SW480 (cell line): Measurements from ENCODE around the gene HYDIN.
"Not testable (repeated sequence)": the region's sequence is repeated elsewhere in the genome, so short reads cannot be mapped to it uniquely, and the experiment has no call there.

Experiments used
- DNase-seq: peaks from one replicate; pipeline ENCODE4 v3.0.0-alpha.2; 2016; ENCODE audit warnings: low spot score

Gene HYDIN

DNA sequence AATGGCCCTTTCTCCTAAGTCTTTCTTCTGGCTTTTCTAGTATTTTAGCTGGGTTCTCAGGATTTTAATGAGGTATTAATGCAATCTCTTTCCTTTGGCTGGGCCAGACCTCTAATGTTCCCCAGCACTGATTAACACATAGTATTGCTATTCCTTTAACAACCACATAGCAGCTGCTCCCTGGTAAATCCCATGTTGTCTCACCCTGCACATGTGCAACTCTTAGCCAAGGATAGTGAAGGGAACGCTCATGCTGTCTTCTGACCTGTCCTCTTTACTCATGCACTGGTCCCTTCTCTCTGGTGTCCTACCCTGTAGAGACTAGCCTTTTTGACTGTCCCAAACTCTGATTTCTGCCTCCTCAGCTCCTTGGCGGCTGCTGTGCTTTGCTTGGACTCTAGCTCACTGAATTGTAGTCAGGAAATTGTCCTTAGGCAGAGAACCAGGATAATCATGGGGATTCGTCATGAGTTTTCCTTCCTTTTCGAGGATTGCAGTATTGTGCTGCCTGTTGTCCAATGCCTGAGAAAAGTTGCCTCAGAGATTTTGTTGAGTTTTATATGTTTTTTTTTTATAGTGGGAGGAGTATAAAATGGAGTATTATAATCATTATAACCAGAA lies 406.9 kb downstream of the HYDIN start:
- not testable (repeated sequence) for DNase-seq

GRCh38 chr16:70822734-70823133 lies 407.8 kb downstream of the HYDIN start:
- not testable (repeated sequence) for DNase-seq

- not testable (repeated sequence) for DNase-seq
Observed at GRCh38 chr16:70818088-70818487, 412.4 kb downstream of the HYDIN start.

DNA sequence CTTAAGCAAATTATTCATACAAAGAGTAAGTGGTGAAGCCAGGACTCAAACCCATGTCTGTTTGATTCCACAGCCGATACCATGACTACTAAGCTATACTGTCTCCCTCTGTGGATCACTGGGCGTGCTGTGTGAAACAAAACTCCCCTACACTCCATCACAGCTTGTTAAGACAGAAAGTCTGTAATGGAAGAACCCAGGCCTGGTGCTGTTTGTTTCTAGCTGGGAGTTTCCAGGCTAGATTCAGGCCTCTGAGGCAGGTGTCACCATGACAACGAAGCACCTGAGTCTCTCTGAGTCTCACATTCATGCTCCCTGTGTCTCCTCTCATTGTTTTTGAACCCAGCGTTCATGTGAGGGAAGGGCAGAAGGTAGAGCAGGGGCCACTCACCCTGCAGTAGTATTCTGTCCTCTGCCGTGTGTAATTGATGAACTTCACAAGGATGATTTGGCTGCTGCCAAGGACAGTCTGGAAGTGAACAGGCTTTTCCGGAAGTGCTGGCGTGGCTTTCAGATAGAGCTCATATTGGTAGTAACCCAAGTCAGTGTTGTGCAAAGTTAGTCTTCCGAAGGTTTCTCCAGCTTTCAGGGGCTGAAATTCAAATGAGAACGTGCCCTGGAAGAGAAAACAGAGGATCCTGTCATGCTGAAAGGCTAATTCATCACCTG lies 421.0 kb downstream of the HYDIN start:
- no peak for DNase-seq

DNA sequence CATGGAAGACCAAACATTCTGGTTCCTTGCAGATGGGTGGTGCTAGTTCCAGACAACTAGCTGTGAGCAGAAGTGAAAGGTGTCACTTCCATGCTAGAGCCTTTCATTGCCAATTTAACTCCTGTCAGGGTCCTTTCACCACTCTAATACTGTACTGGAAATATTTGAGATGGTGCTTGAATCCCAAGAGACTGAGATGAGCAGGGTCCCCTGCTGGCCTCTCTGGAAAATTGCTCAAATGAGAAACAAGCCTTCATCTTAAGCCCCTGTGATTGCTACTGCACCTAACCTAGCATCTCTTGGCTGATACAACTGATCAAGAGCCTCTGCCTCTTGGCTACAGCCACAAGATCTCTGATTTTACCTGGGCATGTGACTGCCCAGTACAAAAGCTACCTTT lies 422.2 kb downstream of the HYDIN start:
- no peak for DNase-seq

GRCh38 chr16:70805787-70806186 lies 424.7 kb downstream of the HYDIN start:
- no peak for DNase-seq

- DNase-seq = no peak
Observed at GRCh38 chr16:70805380-70805779, 425.1 kb downstream of the HYDIN start.

GRCh38 chr16:70804734-70805169 lies 425.8 kb downstream of the HYDIN start:
- no peak for DNase-seq

DNA sequence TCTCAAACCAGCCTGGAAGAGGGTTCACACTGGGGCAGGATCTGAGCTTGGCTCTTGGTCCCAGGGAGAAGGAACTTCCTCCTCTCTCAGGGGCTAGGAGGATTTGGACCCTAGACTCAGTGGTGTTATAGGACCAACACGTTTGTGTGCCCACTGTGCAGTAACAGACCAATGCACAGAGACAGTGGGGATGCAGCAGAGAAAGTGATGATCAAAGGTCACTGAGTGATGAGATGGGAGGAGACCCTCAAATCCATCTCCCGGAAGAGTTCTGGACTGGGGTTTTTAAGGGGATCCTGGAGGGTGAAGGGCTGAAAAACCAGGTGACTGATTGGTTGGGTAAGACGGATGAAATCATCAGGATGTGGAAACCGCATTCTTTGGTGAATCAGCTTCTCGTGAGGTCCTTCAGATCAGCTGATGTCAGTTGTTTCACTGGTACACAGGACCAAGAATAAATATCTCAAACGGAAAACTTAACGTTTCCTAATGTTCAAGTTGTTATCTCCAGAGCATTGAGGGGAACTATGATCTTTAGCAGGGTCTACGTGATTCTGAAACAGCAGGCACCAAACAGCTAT lies 426.3 kb downstream of the HYDIN start:
- DNase-seq = no peak

DNA sequence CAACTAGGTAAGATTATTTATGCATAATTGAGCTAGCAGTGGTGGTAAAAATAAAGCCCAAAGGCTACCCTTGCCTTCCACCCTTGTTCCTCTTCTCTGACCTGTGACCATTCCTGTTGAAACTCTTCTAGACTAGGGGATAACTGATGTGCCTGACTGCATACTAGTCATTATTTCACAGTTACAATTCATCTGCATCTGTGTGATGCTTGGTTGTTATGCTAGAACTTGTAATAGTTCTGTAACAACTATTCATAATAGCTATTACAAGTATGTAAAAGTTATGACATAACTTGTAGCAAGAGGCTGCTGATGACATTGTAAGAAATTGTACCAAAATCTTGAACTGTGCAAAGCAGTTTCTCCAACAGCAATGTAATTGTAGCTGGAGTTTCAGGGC lies 427.2 kb downstream of the HYDIN start:
- DNase-seq = no peak

- DNase-seq = no peak
Observed at GRCh38 chr16:70801611-70802010, 428.9 kb downstream of the HYDIN start.

GRCh38 chr16:70800781-70801480 lies 429.6 kb downstream of the HYDIN start, which contains the start of gene VAC14:
Gene VAC14 (minus strand): TSS chr16:70801158. CDS start chr16:70800900, 258 bp downstream.
- peak; percentile 90 for DNase-seq

GRCh38 chr16:70800311-70800710 lies 430.2 kb downstream of the HYDIN start:
- no peak for DNase-seq

GRCh38 chr16:70796301-70796700 lies 434.2 kb downstream of the HYDIN start:
- DNase-seq = no peak

DNA sequence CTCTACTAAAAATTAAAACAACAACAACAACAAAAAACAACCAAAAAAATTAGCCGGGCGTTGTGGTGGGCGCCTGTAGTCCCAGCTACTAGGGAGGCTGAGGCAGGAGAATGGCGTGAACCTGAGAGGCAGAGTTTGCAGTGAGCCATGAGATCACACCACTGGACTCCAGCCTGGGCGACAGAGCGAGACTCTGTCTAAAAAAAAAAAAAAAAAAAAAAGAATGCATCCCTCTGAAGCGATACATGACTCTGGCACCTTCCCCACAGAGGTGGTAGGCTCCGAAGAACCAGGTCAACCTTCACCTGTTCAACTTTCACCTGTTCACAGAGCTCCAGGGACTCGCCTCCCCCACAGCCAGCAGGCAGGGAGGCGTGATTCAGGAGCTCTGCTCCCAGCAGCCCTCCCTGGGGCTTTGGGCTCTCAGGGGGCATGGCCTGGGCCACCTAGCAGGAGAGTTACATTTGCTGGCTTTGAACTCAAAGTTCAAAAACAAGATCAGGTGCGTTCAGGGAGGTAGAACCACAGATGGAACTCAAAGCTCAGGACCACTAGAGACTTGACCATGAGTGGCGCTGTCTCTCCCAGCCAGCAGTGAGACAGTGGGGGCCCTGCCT lies 435.1 kb downstream of the HYDIN start:
- no peak for DNase-seq

DNA sequence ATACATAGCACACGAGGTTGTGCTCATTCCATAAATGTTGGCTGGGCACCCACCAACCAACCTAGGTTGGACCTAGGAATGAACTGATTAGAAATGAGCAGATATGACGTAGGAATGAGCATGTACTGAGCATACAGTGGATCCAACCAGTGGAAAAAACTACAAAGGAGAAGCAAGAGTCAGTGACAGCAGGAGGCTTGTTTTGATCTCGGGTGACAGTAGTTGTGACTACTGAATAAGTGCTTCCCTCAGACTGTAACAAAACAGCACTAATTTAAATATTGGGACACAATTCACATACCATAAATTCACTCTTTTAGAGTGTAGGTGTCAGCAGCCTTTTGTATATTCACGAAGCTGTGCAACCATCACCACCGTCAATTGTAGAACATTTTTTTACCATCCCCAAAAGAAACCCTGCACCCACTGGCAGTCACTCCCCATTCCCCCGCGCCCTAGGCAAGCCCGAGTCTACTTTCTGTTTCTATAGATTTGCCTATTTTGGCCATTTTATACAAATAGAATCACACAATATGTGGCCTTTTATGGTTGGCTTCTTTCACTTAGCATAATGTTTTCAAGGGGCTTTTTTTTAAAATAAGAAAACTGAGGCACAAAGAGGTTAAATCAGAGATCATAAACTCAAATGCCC lies 436.5 kb downstream of the HYDIN start:
- no peak for DNase-seq

GRCh38 chr16:70790815-70791214 lies 439.7 kb downstream of the HYDIN start:
- no peak for DNase-seq

DNA sequence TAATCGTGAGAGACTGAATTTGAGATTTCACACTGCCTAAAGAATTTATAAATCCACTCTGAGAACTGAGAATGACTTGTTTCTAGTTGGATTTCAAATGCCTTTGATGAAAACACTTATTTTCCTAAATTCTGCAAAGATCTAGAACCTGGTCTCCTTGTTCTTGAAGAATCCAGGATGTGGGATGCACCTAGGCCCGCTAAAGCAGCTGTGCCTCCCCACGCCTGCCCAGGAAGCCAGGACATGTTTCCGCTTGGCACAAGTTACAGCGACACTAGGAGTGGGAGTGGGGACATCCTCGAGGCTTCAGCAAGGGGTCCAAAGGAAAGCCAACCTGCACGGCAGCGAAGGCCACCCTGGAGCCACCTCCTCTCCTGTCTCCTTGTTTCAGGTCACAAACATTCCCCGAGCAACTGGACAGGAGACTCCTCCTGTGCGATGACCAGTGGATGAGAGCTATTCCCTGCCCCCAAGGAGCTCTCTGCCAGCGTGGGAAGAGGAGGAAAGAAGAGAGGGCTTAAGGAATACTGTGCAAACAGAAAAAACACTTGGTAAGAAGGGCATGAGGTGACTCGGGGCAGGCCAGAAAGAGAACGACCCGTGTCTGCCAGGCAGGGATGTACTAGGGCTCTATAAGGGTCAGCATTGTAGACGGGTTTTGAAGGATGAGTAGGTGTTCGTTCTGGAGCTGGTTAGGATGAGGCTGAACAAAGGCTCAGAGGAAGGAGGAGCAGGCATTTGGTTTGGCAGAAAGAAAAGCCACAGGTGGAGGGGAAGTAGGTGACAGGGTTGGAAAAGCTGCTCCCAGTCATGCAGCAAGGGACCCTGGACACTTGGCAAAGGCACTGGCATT lies 440.7 kb downstream of the HYDIN start:
- no peak for DNase-seq

DNA sequence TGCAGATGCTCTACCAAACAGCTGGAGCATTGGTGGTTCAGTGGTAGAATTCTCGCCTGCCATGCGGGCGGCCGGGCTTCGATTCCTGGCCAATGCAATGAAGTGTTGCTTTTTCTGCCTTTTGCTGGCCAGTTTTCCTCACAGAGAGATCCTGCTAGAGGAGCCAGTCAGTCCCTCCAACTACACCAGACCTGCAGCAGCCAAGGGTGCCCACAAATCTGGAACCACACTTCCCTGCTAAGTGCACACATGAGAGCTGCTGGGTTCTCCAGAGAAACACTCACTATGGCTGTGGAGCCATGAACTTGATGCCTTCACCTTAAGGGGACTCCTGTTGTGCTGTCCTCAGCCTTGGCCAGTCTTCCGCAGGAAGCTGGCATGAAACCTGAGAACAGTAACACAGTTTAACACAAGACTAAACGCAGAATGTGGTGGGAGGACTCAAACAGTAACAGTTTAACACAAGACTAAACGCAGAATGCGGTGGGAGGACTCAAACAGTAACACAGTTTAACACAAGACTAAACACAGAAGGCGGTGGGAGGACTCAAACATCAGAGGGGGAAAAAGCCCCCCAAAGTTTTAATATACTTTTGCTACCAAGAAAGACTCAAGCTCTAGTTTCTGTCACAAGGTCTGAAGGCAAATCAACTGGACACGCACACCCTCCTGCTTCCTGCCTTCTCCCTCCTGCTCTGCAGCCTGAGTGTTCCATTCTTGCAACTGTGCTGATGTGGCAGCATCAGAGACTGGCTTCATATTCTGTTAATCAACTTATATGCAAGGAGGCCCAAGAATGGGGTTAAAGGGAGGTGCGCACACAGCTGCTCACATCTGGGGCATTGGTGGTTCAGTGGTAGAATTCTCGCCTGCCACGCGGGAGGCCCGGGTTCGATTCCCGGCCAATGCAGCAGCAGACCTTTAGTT lies 441.6 kb downstream of the HYDIN start:
- DNase-seq = no peak
